Breast epithelium (tissue), 3 donors: ENCODE measurements around the gene MAP3K7CL.

Experiments
- POLR2A ChIP-seq: fragments of 450-650 bp; IDR thresholded peaks from one replicate; pipeline ENCODE4 v1.6.1; 2016; ENCODE audit warnings: antibody characterized with exemption, mild to moderate bottlenecking, moderate library complexity
- POLR2AphosphoS5 ChIP-seq, 3 donors: sonication (generic); formaldehyde crosslinking; IDR thresholded peaks; one replicate each; pipeline ENCODE4 v1.6.1; 2017; ENCODE audit warnings: antibody characterized with exemption in 3 of 3

DNA sequence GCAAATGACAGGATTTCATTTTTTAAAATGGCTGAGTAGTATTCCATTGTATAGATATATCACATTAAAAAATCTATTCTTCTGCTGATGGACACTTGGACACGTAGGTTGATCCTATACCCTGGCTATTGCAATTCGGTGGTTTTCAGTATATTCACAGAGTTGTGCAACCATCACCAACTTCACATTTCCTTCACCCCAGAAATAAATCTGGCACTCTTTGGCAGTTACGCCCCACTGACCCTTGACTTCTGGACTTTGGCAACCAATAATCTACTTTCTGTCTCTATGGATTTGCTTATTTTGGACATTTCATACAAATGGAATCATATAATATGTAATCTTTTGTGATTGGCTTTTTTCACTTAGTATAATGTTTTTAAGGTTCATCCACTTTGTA is 35.9 kb downstream of the MAP3K7CL start:
- TF ChIP-seq POLR2AphosphoS5 (IDR thresholded peaks at IDR 0.05): no peak
- no peak for TF ChIP-seq POLR2A
